Measurements from ENCODE around the gene SLC44A1.

DNA sequence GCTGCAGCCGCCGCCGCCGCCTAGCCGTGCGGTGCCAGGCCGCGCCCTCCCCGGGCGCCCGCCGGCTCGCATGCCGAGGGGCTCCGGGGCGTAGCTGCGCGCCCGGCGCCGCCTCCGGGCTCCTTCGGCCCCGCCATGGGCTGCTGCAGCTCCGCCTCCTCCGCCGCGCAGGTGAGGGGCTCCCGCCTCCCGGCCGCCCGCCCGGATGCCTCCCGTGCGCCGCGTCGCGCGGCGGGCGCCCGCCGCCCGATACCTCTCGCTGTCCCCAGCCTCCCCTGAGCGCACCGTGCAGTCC lies 230 bp downstream of the SLC44A1 start:
- TF ChIP-seq, protein P1, sequence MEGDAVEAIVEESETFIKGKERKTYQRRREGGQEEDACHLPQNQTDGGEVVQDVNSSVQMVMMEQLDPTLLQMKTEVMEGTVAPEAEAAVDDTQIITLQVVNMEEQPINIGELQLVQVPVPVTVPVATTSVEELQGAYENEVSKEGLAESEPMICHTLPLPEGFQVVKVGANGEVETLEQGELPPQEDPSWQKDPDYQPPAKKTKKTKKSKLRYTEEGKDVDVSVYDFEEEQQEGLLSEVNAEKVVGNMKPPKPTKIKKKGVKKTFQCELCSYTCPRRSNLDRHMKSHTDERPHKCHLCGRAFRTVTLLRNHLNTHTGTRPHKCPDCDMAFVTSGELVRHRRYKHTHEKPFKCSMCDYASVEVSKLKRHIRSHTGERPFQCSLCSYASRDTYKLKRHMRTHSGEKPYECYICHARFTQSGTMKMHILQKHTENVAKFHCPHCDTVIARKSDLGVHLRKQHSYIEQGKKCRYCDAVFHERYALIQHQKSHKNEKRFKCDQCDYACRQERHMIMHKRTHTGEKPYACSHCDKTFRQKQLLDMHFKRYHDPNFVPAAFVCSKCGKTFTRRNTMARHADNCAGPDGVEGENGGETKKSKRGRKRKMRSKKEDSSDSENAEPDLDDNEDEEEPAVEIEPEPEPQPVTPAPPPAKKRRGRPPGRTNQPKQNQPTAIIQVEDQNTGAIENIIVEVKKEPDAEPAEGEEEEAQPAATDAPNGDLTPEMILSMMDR (IDR thresholded peaks at IDR 0.05) = no peak
- TF ChIP-seq POLR2A (IDR thresholded peaks at IDR 0.05) = no peak

Data from tibial nerve (tissue), 3 donors.